ENCODE data around the gene RAB12. TPM values are rescaled to one million over a fixed set of nuclear protein-coding genes. Genes with fewer than 3 reads are reported as not detected.

The RAB12 gene
- total and polyA plus RNA-seq, 2 of the 8 experiments (the other 6 are each of a cell fraction or from before 2014, with no cell fraction given), result 19.7 to 45.9 TPM

- DNase-seq (ENCODE audit: low read depth in 1 of 2, low spot score in 2 of 2) (no peak), FAIRE-seq (no peak)
- H2AK5ac ChIP-seq (ENCODE audit: low read depth, low read length), result 0 out of 2 replicates have a peak overlapping the region, but pooled peaks have one; percentile 28
- H3K79me1 ChIP-seq (ENCODE audit: low read depth, low read length), result no peaks in the 10 kb centered on the region
- 85% methylated on average over 13 of the region's 13 CpGs; no CpG with 5 or more reads in 1 of the 2 experiments for WGBS, 2 experiments (ENCODE audit: extremely low coverage in 1 of 2, insufficient coverage in 1 of 2, insufficient read length in 1 of 2, insufficient replicate concordance in 2 of 2, low coverage in 1 of 2, low lambda C conversion rate in 2 of 2, missing lambda C conversion rate in 1 of 2)
- no peaks in the 10 kb centered on the region for H3K27me3 ChIP-seq (replicated peaks in 1 of 4; ENCODE audit: control insufficient read depth in 3 of 4, extremely low read depth in 1 of 4, insufficient read depth in 3 of 4, low read length in 3 of 4)
- H3K4me3 ChIP-seq (ENCODE audit: extremely low read depth in 1 of 4, insufficient read depth in 2 of 4, low read depth in 3 of 4, low read length in 4 of 4), result no peak overlapping the region
- no peak overlapping the region for H3K4ac ChIP-seq (replicated peaks; ENCODE audit: insufficient read length, low read depth, low read length)
- H4K5ac ChIP-seq (ENCODE audit: insufficient read length, low read depth, low read length), result no peak overlapping the region
- H2BK5ac ChIP-seq (ENCODE audit: low read depth, low read length), result peak overlapping the region; percentile 61; the same call in 1 of the 2 replicates
- H3K4me2 ChIP-seq (ENCODE audit: insufficient read depth in 1 of 2, low read depth in 2 of 2, low read length in 2 of 2), result no peak overlapping the region
- H3K9me3 ChIP-seq (ENCODE audit: insufficient read depth in 2 of 2, low read depth in 1 of 2, low read length in 1 of 2), result no peaks in the 10 kb centered on the region
- peaks cover 0 to 11% (median 5%) of the 10 kb centered on the region in 4 experiments for H3K4me1 ChIP-seq (replicated peaks in 1 of 4; ENCODE audit: control insufficient read depth in 3 of 4, insufficient read depth in 4 of 4, low read length in 3 of 4)
- ChIA-PET CTCF (ENCODE audit: partially characterized antibody) (interaction anchor here (0.7 to 3.6 kb wide), 8 partner anchors 8 to 352 kb away, joined by 3 to 21 read pairs (median 4); no protein-coding TSS in a partner anchor), POLR2A (ENCODE audit: partially characterized antibody) (interaction anchor here (1.0 kb wide), 1 partner anchor 17 kb away, joined by 4 read pairs; no protein-coding TSS in a partner anchor)
- peak overlapping the region; percentile 11 for H2BK120ac ChIP-seq (replicated peaks; ENCODE audit: low read depth, low read length)
- H3K79me2 ChIP-seq (ENCODE audit: control insufficient read depth in 1 of 2, insufficient read depth in 2 of 2, low read length in 2 of 2), result no peaks in the 10 kb centered on the region
- H3K14ac ChIP-seq (ENCODE audit: insufficient read length), result no peak overlapping the region
- H3K18ac ChIP-seq (ENCODE audit: extremely low read depth, low read length), result peak overlapping the region; percentile 76; the same call in 1 of the 2 replicates
- H4K20me1 ChIP-seq (replicated peaks in 1 of 2; ENCODE audit: control insufficient read depth in 1 of 2, insufficient read depth in 2 of 2, low read length in 2 of 2), result no peaks in the 10 kb centered on the region
- peak overlapping the region; percentile 45 for H4K91ac ChIP-seq (replicated peaks; ENCODE audit: insufficient read length, low read length)
- peak overlapping the region; percentile 92; the same call in 1 of the 2 replicates for H2BK12ac ChIP-seq (ENCODE audit: low read depth, low read length)
- H3K36me3 ChIP-seq (ENCODE audit: control insufficient read depth in 2 of 4, insufficient read depth in 4 of 4, low read length in 3 of 4), result no peaks in the 10 kb centered on the region
- 0 out of 2 replicates have a peak overlapping the region, but pooled peaks have one; percentile 31 for H2BK15ac ChIP-seq (ENCODE audit: low read length)
- H4K8ac ChIP-seq (ENCODE audit: extremely low read depth, insufficient read depth, low read length), result no peak overlapping the region
- H3K56ac ChIP-seq (replicated peaks; ENCODE audit: insufficient read length, low read depth, low read length), result no peak overlapping the region
- peak overlapping the region; percentile 8; the same call in 1 of the 2 replicates for H2BK20ac ChIP-seq (ENCODE audit: low read length)
- H3K23me2 ChIP-seq (ENCODE audit: low read depth, low read length), result no peaks in the 10 kb centered on the region
- no peak overlapping the region for H3K9ac ChIP-seq (replicated peaks in 1 of 4; ENCODE audit: extremely low read depth in 1 of 4, low read depth in 3 of 4, low read length in 3 of 4)
- H2AFZ ChIP-seq (ENCODE audit: low read length), result peak overlapping the region; percentile 77; the same call in 1 of the 2 replicates
- no peak overlapping the region for H3K23ac ChIP-seq (ENCODE audit: insufficient read length)
- H3K27ac ChIP-seq (ENCODE audit: low read depth, low read length), result no peak overlapping the region
- TF ChIP-seq SAP30 (IDR thresholded peaks at IDR 0.05; ENCODE audit: insufficient read depth, insufficient replicate concordance, low read length), result no peak
Measured at GRCh38 chr18:8685141-8685913, 76.1 kb downstream of the RAB12 start.
